ENCODE results near the gene SLC35A1. TPM values are rescaled to one million over a fixed set of nuclear protein-coding genes. Genes with fewer than 3 reads are reported as not detected.

SLC35A1 gene
- total RNA-seq, 1 experiment from 2014 or later = 9.9 TPM

GRCh38 chr6:87504441-87504840, 31.7 kb downstream of the SLC35A1 start:
- Histone ChIP-seq H4K20me1 (ENCODE audit: low read length) (no peaks in the 10 kb centered on the region), H2AFZ (ENCODE audit: low read length) (no peak overlapping the region), H3K4me1 (ENCODE audit: insufficient read depth, low read length) (no peaks in the 10 kb centered on the region), H3K4me2 (ENCODE audit: low read length) (no peak overlapping the region), H3K36me3 (ENCODE audit: low read depth, low read length) (no peaks in the 10 kb centered on the region; the same call in 1 of the 2 replicates), H3K27ac (ENCODE audit: low read length) (no peak overlapping the region), H3K9me3 (ENCODE audit: low read length) (no peaks in the 10 kb centered on the region), H3F3A (ENCODE audit: low read length, unreplicated experiment) (no peaks in the 10 kb centered on the region), H3K9ac (ENCODE audit: low read length) (no peak overlapping the region), H3K4me3 (ENCODE audit: low read length) (no peak overlapping the region), H3K79me2 (ENCODE audit: low read length) (no peaks in the 10 kb centered on the region), H3K27me3 (ENCODE audit: low read length) (no peaks in the 10 kb centered on the region), H3K9me2 (replicated peaks; ENCODE audit: low read length) (no peaks in the 10 kb centered on the region)
- CTCF ChIA-PET = no interaction called here
- DNase-seq (no peak), ATAC-seq (no peak)
- POLR2A ChIA-PET (ENCODE audit: unreplicated experiment) = interaction anchor here (1.1 kb wide), 1 partner anchor 107 kb away, joined by 10 read pairs; no protein-coding TSS in a partner anchor
- BruUV-seq (replicated peaks) = no TSS peak
- intact Hi-C loops (cut with micrococcal nuclease) = no loop called here
- TF ChIP-seq CTCF (conservative IDR thresholded peaks at IDR 0.05; ENCODE audit: low read depth, low read length) = no peak
- TF ChIP-seq EZH2phosphoT487 (IDR thresholded peaks at IDR 0.05; ENCODE audit: borderline replicate concordance, low read length) = no peak
- no peak for TF ChIP-seq EZH2 (IDR thresholded peaks at IDR 0.05; ENCODE audit: low read length, unreplicated experiment)

- Histone ChIP-seq H3K4me2 (ENCODE audit: low read length) (no peak overlapping the region), H3F3A (ENCODE audit: low read length, unreplicated experiment) (no peaks in the 10 kb centered on the region), H4K20me1 (ENCODE audit: low read length) (no peaks in the 10 kb centered on the region), H3K27ac (ENCODE audit: low read length) (no peak overlapping the region), H3K27me3 (ENCODE audit: low read length) (no peaks in the 10 kb centered on the region), H3K9me2 (replicated peaks; ENCODE audit: low read length) (no peaks in the 10 kb centered on the region), H3K9ac (ENCODE audit: low read length) (no peak overlapping the region), H3K79me2 (ENCODE audit: low read length) (no peaks in the 10 kb centered on the region), H3K9me3 (ENCODE audit: low read length) (no peaks in the 10 kb centered on the region), H3K4me1 (ENCODE audit: insufficient read depth, low read length) (no peaks in the 10 kb centered on the region), H3K36me3 (ENCODE audit: low read depth, low read length) (peaks cover 14% of the 10 kb centered on the region), H3K4me3 (ENCODE audit: low read length) (no peak overlapping the region), H2AFZ (ENCODE audit: low read length) (no peak overlapping the region)
- TF ChIP-seq EZH2phosphoT487 (IDR thresholded peaks at IDR 0.05; ENCODE audit: borderline replicate concordance, low read length) = no peak
- no peak for TF ChIP-seq EZH2 (IDR thresholded peaks at IDR 0.05; ENCODE audit: low read length, unreplicated experiment)
- TF ChIP-seq CTCF (conservative IDR thresholded peaks at IDR 0.05; ENCODE audit: low read depth, low read length) = no peak
- ATAC-seq (no peak), DNase-seq (no peak)
- intact Hi-C loops (cut with micrococcal nuclease) = no loop called here
- POLR2A ChIA-PET (ENCODE audit: unreplicated experiment) = no interaction called here
- no TSS peak for BruUV-seq (replicated peaks)
- CTCF ChIA-PET = no interaction called here
Measured at GRCh38 chr6:87514831-87515230, 42.1 kb downstream of the SLC35A1 start.

GRCh38 chr6:87518453-87518852, 45.7 kb downstream of the SLC35A1 start:
- no TSS peak for BruUV-seq (replicated peaks)
- H3K79me2 ChIP-seq (ENCODE audit: low read length) = no peaks in the 10 kb centered on the region
- intact Hi-C loops (cut with micrococcal nuclease) = no loop called here
- TF ChIP-seq EZH2 (IDR thresholded peaks at IDR 0.05; ENCODE audit: low read length, unreplicated experiment) = no peak
- no peak for TF ChIP-seq CTCF (conservative IDR thresholded peaks at IDR 0.05; ENCODE audit: low read depth, low read length)
- TF ChIP-seq EZH2phosphoT487 (IDR thresholded peaks at IDR 0.05; ENCODE audit: borderline replicate concordance, low read length) = no peak
- no peak for ATAC-seq
- H4K20me1 ChIP-seq (ENCODE audit: low read length) = no peaks in the 10 kb centered on the region
- no peak overlapping the region for H3K9ac ChIP-seq (ENCODE audit: low read length)
- no peaks in the 10 kb centered on the region for H3K9me3 ChIP-seq (ENCODE audit: low read length)
- no peak for DNase-seq
- no peak overlapping the region for H3K4me3 ChIP-seq (ENCODE audit: low read length)
- peaks cover 13% of the 10 kb centered on the region for H3K36me3 ChIP-seq (ENCODE audit: low read depth, low read length)
- no peaks in the 10 kb centered on the region for H3F3A ChIP-seq (ENCODE audit: low read length, unreplicated experiment)
- H3K27ac ChIP-seq (ENCODE audit: low read length) = no peak overlapping the region
- no peak overlapping the region for H3K4me2 ChIP-seq (ENCODE audit: low read length)
- CTCF ChIA-PET = no interaction called here
- no peaks in the 10 kb centered on the region for H3K4me1 ChIP-seq (ENCODE audit: insufficient read depth, low read length)
- no peaks in the 10 kb centered on the region for H3K9me2 ChIP-seq (replicated peaks; ENCODE audit: low read length)
- POLR2A ChIA-PET (ENCODE audit: unreplicated experiment) = no interaction called here
- no peak overlapping the region for H2AFZ ChIP-seq (ENCODE audit: low read length)
- no peaks in the 10 kb centered on the region for H3K27me3 ChIP-seq (ENCODE audit: low read length)
